Fibroblast of pulmonary artery (primary cell): ENCODE measurements around the gene ANKUB1.

Experiments used
- DNase-seq: peaks from one replicate; pipeline ENCODE4 v3.0.0-alpha.2; 2010; ENCODE audit warnings: low read depth
- H3K4me3 ChIP-seq: replicated peaks from 2 replicates; pipeline ENCODE4 v1.5.1; 2011; ENCODE audit warnings: low read depth, mild to moderate bottlenecking, control low read depth, low read length, moderate library complexity
- TF ChIP-seq, protein P1 (sequence below): IDR thresholded peaks from 2 replicates; pipeline ENCODE4 v1.5.1; 2011; ENCODE audit warnings: mild to moderate bottlenecking, control low read depth, low read length, inconsistent platforms; ENCODE audit errors: missing control alignments

ANKUB1 gene

DNA sequence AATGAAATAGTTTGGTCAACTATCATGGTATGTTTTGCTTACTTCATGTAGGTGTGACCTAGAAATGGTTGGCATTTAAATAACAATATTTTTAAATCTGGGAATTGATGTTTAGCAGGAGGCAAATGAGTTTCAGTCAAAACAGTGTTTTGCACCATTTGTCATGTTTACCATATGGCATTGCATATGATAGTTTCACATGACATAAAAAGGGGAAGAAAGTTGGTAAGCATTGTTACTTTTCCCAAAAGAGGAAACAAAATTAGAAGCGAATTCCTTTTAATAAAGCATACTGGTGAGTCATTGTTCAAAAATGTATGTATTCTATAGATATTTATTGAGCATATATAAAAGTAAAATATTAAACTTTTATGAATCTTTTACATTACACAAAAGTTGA lies 23.0 kb upstream of the ANKUB1 start:
- TF ChIP-seq, protein P1, sequence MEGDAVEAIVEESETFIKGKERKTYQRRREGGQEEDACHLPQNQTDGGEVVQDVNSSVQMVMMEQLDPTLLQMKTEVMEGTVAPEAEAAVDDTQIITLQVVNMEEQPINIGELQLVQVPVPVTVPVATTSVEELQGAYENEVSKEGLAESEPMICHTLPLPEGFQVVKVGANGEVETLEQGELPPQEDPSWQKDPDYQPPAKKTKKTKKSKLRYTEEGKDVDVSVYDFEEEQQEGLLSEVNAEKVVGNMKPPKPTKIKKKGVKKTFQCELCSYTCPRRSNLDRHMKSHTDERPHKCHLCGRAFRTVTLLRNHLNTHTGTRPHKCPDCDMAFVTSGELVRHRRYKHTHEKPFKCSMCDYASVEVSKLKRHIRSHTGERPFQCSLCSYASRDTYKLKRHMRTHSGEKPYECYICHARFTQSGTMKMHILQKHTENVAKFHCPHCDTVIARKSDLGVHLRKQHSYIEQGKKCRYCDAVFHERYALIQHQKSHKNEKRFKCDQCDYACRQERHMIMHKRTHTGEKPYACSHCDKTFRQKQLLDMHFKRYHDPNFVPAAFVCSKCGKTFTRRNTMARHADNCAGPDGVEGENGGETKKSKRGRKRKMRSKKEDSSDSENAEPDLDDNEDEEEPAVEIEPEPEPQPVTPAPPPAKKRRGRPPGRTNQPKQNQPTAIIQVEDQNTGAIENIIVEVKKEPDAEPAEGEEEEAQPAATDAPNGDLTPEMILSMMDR = no peak
- no peak overlapping the region for H3K4me3 ChIP-seq
- DNase-seq = no peak

DNA sequence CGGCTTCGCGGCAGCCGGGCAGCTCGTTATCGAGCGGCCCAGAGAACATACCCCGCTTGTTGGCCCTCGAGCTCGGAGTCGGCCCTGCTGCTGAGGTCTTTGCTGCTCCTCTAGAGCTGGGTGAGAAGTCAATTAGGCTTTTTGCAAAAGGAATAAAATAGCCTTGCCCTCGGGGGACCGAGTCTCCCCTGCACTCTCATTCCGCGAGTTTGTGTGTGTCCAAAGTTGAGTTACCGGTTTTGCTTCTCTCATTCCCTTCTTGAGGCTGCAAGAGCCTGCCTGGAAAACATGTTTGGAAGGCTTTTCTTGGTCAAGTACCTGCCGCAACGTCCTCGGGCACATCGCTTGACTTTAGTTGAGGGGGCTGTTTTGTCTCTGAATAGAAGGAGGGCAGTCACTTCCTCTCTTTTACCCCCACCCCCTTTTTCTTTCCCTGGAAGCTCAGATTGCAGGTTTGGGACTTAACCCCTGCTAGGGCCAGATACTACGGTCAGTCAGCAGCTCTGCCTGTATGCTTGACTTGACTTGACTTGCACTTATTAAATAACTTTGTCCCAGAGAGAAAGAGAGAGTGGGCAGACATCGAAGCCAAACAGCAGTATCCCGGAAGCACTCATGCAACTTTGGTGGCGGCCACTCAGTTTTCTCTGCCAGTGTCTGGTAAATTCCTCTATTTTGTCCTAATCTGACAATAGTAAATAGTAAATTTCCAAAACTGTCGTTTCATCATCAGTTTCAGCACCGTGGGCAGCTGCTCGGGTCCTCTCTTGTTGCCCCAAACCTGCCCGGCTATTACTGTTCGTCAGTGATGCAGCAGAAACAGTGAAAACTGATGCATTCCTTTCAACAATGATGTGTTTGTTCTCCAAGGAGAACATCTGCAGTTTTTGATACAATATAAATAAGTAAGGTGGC lies 21.3 kb upstream of the ANKUB1 start:
- DNase-seq = peak; percentile 53
- TF ChIP-seq, protein P1 = no peak
- peak overlapping the region; percentile 88 for H3K4me3 ChIP-seq

DNA sequence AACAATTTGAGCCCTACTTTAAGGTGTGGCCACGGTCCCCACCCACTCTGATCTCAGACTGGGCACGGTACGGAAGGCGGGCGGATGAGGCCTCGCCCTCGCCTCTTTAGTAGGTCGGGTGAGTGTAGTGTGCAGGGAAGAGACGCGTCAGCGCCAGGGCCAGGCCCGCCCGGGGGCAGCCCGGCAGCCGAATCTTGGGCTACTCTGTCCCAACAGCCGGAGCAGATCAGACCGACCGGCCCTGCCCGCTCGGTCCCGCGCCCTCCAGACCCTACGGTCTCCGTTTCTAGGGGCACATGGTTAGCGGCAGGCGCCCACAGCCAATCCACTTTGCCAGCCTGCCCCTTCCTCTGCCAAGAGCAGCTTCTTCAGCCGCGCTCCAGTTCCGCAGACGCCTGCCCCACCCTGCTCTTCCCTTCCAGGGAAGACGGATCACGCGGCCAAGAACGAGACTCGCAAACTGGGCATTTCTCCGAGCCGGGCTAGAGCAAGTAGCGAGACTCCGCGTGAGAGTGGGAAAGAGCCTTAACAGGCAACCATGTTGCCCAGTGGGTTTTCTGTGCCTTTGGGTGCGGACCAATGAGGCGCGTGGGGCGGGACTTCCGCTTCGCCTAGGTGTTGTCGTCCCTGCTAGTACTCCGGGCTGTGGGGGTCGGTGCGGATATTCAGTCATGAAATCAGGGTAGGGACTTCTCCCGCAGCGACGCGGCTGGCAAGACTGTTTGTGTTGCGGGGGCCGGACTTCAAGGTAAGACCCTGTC lies 20.4 kb upstream of the ANKUB1 start, which contains the start of gene RNF13:
Gene RNF13, plus strand, starts transcription at position 610 of the 761 bp plus-strand sequence. CDS start 32,812 bp downstream, outside the sequence.
- DNase-seq = peak; percentile 96
- TF ChIP-seq, protein P1 = no peak
- peak within 1 kb of the TSS; percentile 88 for H3K4me3 ChIP-seq

DNA sequence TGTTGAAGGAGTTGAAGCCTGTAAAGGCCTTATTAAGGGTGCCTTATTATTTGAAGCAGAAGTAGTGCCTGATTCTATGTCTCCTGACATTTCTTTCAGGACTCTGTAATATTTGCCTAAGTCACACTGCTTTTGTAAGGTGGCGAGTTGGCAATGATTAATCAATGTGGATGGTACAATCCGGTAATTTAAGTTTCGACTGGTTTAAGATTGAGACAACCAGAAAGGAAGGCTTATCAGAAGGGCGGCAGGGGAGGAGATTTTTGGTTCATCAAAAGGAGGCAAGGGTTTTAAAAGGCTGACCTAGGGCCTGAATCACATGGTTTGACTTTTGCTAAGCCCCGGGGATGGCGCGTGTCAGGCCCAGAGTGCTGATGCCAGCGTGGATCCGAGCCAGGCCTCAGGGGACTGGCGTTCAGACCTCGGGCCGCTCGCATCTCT lies 19.8 kb upstream of the ANKUB1 start:
- TF ChIP-seq, protein P1 = no peak
- H3K4me3 ChIP-seq = peak overlapping the region; percentile 88
- no peak for DNase-seq

DNA sequence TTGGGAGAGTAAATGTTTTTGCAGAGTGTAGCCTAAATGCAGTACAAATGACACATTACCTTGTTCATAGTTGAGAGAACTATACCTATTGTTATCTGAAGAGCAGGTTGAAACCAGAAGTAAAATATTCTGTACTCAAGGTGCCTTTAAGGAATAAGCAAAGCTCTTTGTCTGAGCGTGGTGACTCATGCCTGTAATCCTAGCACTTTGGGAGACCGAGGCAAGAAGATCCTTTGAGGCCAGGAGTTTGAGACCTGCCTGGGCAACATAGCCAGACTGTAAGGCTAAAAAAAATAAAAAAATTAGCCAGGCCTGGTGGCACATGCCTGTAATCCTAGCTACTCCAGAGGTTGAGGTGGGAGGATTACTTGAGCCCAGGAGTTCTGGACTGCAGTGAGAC lies 18.5 kb upstream of the ANKUB1 start:
- no peak for DNase-seq
- no peak overlapping the region for H3K4me3 ChIP-seq
- TF ChIP-seq, protein P1 = no peak

DNA sequence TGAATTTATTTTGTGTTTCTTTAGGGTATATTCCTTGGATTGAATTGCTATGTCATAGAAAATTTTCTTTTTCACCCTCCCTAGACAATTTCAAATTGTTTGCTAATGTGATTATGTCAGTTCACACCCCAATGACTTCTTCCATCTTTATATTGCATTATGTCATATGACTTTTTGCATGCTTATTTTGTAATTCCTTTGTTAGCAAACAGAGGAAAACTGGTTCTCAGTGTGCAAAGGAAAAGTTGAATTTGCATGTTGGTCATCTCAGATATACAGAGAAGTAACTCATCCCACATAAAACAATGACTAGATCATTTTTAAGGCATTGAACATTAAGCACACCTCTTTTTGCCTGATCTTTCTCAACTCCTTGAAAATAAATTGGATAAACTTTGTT lies 17.3 kb upstream of the ANKUB1 start:
- DNase-seq = no peak
- H3K4me3 ChIP-seq = no peak overlapping the region
- TF ChIP-seq, protein P1 = no peak
